Thymus (tissue), 11 donors: ENCODE data around the gene PPP1R37. TPM values are rescaled to one million over a fixed set of nuclear protein-coding genes. Genes with fewer than 3 reads are reported as not detected.

Experiments used
- DNase-seq, 9 donors: peaks; one replicate each; pipeline ENCODE4 v3.0.0-alpha.2; 2013; ENCODE audit warnings: low spot score in 9 of 9, low read depth in 6 of 9, missing footprints in 1 of 9
- H3K27ac ChIP-seq, 2 donors: one replicate each; pipeline ENCODE4 v1.5.1; 2013; ENCODE audit warnings: control low read depth in 1 of 2, low read depth in 1 of 2, low read length in 1 of 2, mild to moderate bottlenecking in 1 of 2, moderate library complexity in 1 of 2
- H3K27me3 ChIP-seq, 2 donors: one replicate each; pipeline ENCODE4 v1.5.1; 2013; ENCODE audit warnings: low read length in 1 of 2; ENCODE audit not compliant: control insufficient read depth in 2 of 2, insufficient read depth in 1 of 2
- H3K36me3 ChIP-seq, 2 donors: one replicate each; pipeline ENCODE4 v1.5.1; 2013; ENCODE audit warnings: low read length in 1 of 2, mild to moderate bottlenecking in 1 of 2, moderate library complexity in 1 of 2; ENCODE audit not compliant: control insufficient read depth in 2 of 2, insufficient read depth in 2 of 2
- H3K4me1 ChIP-seq, 2 donors: one replicate each; pipeline ENCODE4 v1.5.1; 2013; ENCODE audit warnings: low read length in 2 of 2; ENCODE audit not compliant: control insufficient read depth in 2 of 2, insufficient read depth in 2 of 2
- H3K4me3 ChIP-seq, 2 donors: one replicate each; pipeline ENCODE4 v1.5.1; 2013; ENCODE audit warnings: low read length in 2 of 2, control low read depth in 1 of 2, mild to moderate bottlenecking in 1 of 2
- H3K9me3 ChIP-seq, 2 donors: one replicate each; pipeline ENCODE4 v1.5.1; 2013; ENCODE audit warnings: low read length in 1 of 2, mild to moderate bottlenecking in 1 of 2; ENCODE audit not compliant: control insufficient read depth in 2 of 2, insufficient read depth in 1 of 2
- WGBS: extraction: QIAGEN DNeasy Blood & Tissue Kit; methylation state at CpG from one replicate; pipeline ENCODE4 v1.1.7; 2013; 5-methylcytosine and 5-hydroxymethylcytosine counted together
- polyA plus RNA-seq: library from polyadenylated mRNA; stranded (reverse); fragments of 200-250 nt; gene quantifications from one replicate; pipeline ENCODE4 v1.2.3, GENCODE V29; 2013
- total RNA-seq: library from RNA; stranded (reverse); fragments of 120-200 nt; gene quantifications from one replicate; pipeline ENCODE4 v1.2.4, GENCODE V29; 2013
- donor health status: healthy.

PPP1R37 gene
- total and polyA plus RNA-seq, 2 donors = 16.5 to 39.3 TPM

GRCh38 chr19:45147835-45148676, 55.1 kb downstream of the PPP1R37 start:
- peaks cover 11 to 23% of the 10 kb centered on the region in 2 donors for H3K4me1 ChIP-seq
- H3K27ac ChIP-seq = no peak overlapping the region
- peaks cover 30 to 49% of the 10 kb centered on the region in 2 donors for H3K36me3 ChIP-seq
- peaks cover 0 to 7% of the 10 kb centered on the region in 2 donors for H3K9me3 ChIP-seq
- peaks cover 14 to 28% of the 10 kb centered on the region in 2 donors for H3K27me3 ChIP-seq
- H3K4me3 ChIP-seq = no peak overlapping the region
- 95% methylated on average over 18 of the region's 18 CpGs for WGBS
- DNase-seq = no peak

GRCh38 chr19:45149129-45149528, 56.1 kb downstream of the PPP1R37 start:
- peaks cover 24 to 42% of the 10 kb centered on the region in 2 donors for H3K36me3 ChIP-seq
- H3K27me3 ChIP-seq = peaks cover 24 to 38% of the 10 kb centered on the region in 2 donors
- DNase-seq = no peak
- WGBS = 64% methylated on average over 9 of the region's 9 CpGs
- H3K9me3 ChIP-seq = peaks cover 0 to 10% of the 10 kb centered on the region in 2 donors
- peaks cover 16 to 34% of the 10 kb centered on the region in 2 donors for H3K4me1 ChIP-seq
- H3K4me3 ChIP-seq = no peak overlapping the region
- no peak overlapping the region for H3K27ac ChIP-seq

- no peak overlapping the region for H3K27ac ChIP-seq
- 99% methylated on average over 4 of the region's 4 CpGs for WGBS
- no peak overlapping the region for H3K4me3 ChIP-seq
- DNase-seq = no peak
- peaks cover 29 to 47% of the 10 kb centered on the region in 2 donors for H3K27me3 ChIP-seq
- H3K9me3 ChIP-seq = peaks cover 0 to 12% of the 10 kb centered on the region in 2 donors
- peaks cover 16 to 39% of the 10 kb centered on the region in 2 donors for H3K4me1 ChIP-seq
- H3K36me3 ChIP-seq = peaks cover 19 to 33% of the 10 kb centered on the region in 2 donors
Measured at GRCh38 chr19:45150180-45150579, 57.2 kb downstream of the PPP1R37 start.

- no peak overlapping the region for H3K4me3 ChIP-seq
- WGBS = 93% methylated on average over 4 of the region's 4 CpGs
- H3K9me3 ChIP-seq = peaks cover 0 to 12% of the 10 kb centered on the region in 2 donors
- H3K4me1 ChIP-seq = peaks cover 16 to 39% of the 10 kb centered on the region in 2 donors
- peaks cover 29 to 54% of the 10 kb centered on the region in 2 donors for H3K27me3 ChIP-seq
- H3K27ac ChIP-seq = no peak overlapping the region
- DNase-seq = no peak
- H3K36me3 ChIP-seq = peaks cover 15 to 26% of the 10 kb centered on the region in 2 donors
Measured at GRCh38 chr19:45150751-45151281, 57.8 kb downstream of the PPP1R37 start.

- Histone ChIP-seq H3K27me3 (peaks cover 29 to 59% of the 10 kb centered on the region in 2 donors), H3K9me3 (peaks cover 0 to 12% of the 10 kb centered on the region in 2 donors), H3K36me3 (peaks cover 10 to 21% of the 10 kb centered on the region in 2 donors), H3K4me1 (peaks cover 16 to 39% of the 10 kb centered on the region in 2 donors), H3K4me3 (no peak overlapping the region), H3K27ac (no peak overlapping the region)
- WGBS = 96% methylated on average over 7 of the region's 7 CpGs
- DNase-seq = no peak
Measured at GRCh38 chr19:45151320-45151719, 58.3 kb downstream of the PPP1R37 start.

- peaks cover 0 to 12% of the 10 kb centered on the region in 2 donors for H3K9me3 ChIP-seq
- H3K4me3 ChIP-seq = peak overlapping the region in 1 of 2 donors; percentile 45
- H3K4me1 ChIP-seq = peaks cover 16 to 39% of the 10 kb centered on the region in 2 donors
- DNase-seq = no peak
- H3K27ac ChIP-seq = no peak overlapping the region
- WGBS = 21% methylated on average over 64 of the region's 64 CpGs
- peaks cover 29 to 63% of the 10 kb centered on the region in 2 donors for H3K27me3 ChIP-seq
- peaks cover 4 to 15% of the 10 kb centered on the region in 2 donors for H3K36me3 ChIP-seq
Measured at GRCh38 chr19:45151821-45152503, 59.0 kb downstream of the PPP1R37 start.

- Histone ChIP-seq H3K9me3 (peaks cover 0 to 12% of the 10 kb centered on the region in 2 donors), H3K36me3 (peaks cover 0 to 8% of the 10 kb centered on the region in 2 donors), H3K27me3 (peaks cover 29 to 67% of the 10 kb centered on the region in 2 donors), H3K27ac (peak overlapping the region in 1 of 2 donors; percentile 69), H3K4me1 (peaks cover 16 to 39% of the 10 kb centered on the region in 2 donors), H3K4me3 (peak overlapping the region; percentile 24 to 45)
- DNase-seq = peak in 5 of 9 donors; percentile 39 to 75 (median 50)
- WGBS = 3% methylated on average over 91 of the region's 91 CpGs
Measured at GRCh38 chr19:45152504-45153338, 59.7 kb downstream of the PPP1R37 start.

GRCh38 chr19:45153339-45154063, 60.5 kb downstream of the PPP1R37 start:
- H3K4me3 ChIP-seq = peak overlapping the region in 1 of 2 donors; percentile 45
- H3K36me3 ChIP-seq = peaks cover 0 to under 1% of the 10 kb centered on the region in 2 donors
- H3K27ac ChIP-seq = no peak overlapping the region
- H3K4me1 ChIP-seq = peaks cover 16 to 39% of the 10 kb centered on the region in 2 donors
- peaks cover 0 to 12% of the 10 kb centered on the region in 2 donors for H3K9me3 ChIP-seq
- peak in 4 of 9 donors; percentile 24 to 66 (median 52) for DNase-seq
- WGBS = 3% methylated on average over 69 of the region's 69 CpGs
- H3K27me3 ChIP-seq = peaks cover 31 to 73% of the 10 kb centered on the region in 2 donors
